GM10847 (cell line): ENCODE data around the gene GALNT2.

Experiments used
- POLR2A ChIP-seq: IDR thresholded peaks from 2 replicates; pipeline ENCODE4 v1.6.1; 2011; ENCODE audit not compliant: insufficient read length; ENCODE audit errors: extremely low read depth

Gene GALNT2

GRCh38 chr1:230243583-230244353, 176.7 kb downstream of the GALNT2 start:
- no peak for TF ChIP-seq POLR2A

- TF ChIP-seq POLR2A, result no peak
These were observed 179.5 kb downstream of the GALNT2 start for GRCh38 chr1:230246551-230246950.

- no peak for TF ChIP-seq POLR2A
These were observed 181.2 kb downstream of the GALNT2 start for GRCh38 chr1:230248016-230248888.

DNA sequence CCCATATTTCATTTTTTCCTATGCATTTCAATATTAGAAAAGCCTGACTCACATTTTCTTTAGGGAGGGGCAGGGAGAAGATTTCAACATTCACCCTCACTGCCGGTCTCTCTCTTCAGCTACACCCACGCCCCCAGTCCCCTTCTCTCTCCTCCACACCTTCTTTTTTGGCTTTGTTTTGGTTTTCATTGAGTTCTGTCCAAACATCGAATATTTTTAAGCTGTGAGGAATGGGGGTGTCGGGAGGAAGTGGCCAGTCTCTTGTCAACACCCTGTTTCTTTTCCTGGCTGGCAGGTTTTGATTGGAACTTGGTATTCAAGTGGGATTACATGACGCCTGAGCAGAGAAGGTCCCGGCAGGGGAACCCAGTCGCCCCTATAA, 181.8 kb downstream of the GALNT2 start:
- TF ChIP-seq POLR2A, result no peak

GRCh38 chr1:230249695-230250480, 182.8 kb downstream of the GALNT2 start:
- no peak for TF ChIP-seq POLR2A

DNA sequence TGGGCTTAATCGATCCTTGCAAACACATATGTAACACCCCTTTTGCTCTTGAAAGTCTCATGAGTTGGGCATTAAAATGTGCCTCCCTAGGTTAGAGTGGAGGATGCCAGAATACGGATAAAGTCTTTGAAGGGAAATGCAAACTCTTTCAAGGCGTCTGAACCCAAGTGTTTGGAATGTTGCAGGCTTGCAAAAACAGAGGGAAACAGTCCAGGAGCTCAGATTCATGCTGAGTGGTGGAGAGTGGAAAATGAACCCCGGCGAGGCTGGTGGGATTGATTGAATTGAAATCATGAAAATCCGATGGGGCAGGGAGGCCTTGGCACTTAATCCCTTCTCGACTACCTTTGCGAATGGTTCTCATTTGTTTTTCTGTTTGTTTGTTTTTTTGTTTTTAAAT, 183.6 kb downstream of the GALNT2 start:
- TF ChIP-seq POLR2A, result no peak

DNA sequence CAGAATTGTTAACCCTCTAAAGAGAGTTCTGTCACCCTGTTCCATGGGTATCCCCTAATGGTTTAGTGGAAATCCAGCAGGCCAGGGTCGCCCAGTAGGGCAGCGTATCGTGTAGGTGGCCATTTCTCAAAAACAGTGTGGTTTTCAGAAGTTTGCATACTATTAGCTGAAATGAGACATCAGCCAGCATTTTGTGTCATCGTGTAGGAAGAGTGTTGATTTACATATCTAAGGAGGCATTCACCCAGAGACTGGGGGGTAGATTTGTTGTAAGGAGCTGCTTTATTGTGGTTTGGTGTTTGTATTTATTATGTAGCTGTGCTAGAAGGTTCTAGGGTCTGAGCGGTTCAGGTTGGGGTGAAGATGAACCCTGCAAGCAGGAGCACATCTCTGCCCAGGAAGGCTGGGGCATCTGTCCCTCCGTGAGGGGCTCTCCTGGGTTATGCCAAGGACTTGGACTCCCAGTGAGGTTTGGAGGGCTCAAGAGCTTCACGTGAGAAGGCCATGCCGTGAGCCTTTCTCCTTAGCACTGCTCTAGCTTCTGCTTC, 184.7 kb downstream of the GALNT2 start:
- TF ChIP-seq POLR2A, result no peak

GRCh38 chr1:230253150-230253549, 186.1 kb downstream of the GALNT2 start:
- TF ChIP-seq POLR2A, result no peak

- TF ChIP-seq POLR2A, result no peak
These were observed 187.2 kb downstream of the GALNT2 start for GRCh38 chr1:230254265-230254664.

- no peak for TF ChIP-seq POLR2A
These were observed 188.1 kb downstream of the GALNT2 start for GRCh38 chr1:230255116-230255515.

DNA sequence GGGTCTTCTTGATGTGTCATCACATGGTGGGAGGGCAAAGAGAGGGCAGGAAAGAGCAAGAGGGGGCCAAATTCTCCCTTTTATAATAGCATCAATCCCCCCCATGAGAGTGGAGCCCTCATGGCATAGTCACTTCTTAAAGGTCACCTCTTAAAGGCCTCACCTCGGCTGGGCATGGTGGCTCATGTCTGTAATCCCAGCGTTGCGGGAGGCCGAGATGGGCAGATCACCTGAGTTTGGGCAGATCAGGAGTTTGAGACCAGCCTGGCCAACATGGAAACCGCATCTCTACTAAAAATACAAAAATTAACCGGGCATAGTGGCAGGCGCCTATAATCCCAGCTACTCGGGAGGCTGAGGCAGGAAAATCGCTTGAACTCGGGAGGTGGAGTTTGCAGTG, 189.0 kb downstream of the GALNT2 start:
- no peak for TF ChIP-seq POLR2A

DNA sequence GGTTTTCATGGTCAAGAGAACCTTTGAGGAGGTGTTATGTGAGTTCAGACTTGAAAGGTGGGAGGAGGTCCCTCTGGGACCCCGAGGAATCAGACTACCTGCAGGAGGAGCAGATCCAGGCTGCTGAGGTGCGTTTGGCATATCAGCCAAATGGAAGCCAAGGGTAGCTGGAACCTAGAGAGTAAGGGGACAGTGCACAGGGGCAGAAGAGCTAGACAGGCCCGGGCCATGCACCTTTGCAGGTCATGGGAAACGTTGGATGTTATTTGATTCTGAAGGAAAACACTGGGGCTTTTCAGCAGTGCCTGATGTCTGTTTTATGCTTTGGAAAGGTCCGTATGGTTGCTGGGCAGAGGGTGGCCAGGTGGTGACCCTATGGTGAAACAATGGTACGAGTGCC, 189.9 kb downstream of the GALNT2 start:
- TF ChIP-seq POLR2A, result no peak

DNA sequence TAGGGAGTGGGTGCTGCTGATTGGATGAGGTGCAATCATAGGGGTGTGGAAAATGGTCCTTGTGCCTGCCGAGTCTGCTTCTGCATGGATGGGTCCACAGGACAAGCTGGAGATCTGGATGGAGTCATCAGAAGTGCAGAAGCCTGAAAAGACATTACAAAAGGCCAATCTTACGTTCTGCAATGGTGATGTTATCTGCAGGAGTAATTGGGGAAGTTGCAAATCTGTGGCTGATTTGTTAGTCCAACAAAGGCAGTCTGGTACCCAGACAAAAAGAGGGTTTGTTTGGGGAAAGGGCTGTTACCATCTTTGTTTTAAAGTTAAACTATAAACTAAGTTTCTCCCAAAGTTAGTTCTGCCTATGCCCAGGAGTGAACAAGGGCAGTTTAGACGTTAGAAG, 192.6 kb downstream of the GALNT2 start:
- TF ChIP-seq POLR2A, result no peak

DNA sequence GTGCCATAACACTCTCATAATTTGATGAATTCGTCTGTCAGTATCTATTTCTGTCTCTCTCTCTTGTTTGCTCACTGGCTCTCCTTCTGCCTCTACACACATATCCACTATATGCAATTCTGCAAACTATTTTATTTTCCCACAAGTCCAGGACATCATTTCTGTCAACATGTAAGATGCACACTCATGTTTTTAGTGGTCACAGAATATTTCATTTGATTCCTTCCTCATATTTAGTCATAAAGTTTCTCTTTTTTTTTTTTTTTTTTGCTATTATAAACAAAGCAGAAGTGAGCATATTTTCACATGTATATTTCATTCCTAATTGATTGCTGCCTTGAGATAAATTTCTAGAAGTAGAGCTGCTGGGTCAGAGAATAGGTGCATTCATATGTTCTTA, 193.8 kb downstream of the GALNT2 start:
- TF ChIP-seq POLR2A, result no peak

DNA sequence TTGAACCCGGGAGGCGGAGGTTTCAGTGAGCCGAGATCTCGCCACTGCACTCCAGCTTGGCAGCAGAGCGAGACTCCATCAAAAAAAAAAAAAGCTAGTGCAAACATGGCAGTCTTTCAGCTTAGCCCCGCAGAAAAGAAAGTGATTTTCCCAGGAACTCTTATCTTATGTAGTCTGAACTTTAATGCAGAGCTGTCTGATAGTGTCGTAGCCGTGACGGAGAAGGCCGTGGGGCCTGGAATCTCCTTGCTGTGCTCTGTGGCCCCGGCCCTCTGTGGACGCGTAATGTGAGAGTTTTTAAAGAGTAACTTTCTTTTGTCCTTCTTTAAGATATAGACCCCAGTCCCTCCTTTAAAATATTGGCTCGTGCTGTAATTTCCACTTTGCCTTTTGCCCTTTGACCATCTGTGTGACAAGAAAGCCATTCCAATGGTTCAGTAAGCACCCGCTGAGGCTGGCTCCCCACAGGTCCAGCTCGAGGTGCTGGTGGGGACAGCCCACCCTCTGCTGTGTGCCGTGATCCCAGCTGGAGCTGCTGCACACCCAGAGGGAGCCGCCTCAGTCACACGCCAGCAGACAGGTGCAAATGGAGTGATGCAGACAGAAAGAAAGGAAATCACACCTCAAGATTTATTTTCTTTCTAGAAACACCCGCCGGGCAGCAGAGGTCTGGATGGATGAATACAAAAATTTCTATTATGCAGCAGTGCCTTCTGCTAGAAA, 195.1 kb downstream of the GALNT2 start:
- TF ChIP-seq POLR2A, result no peak
